GM12891 (cell line): ENCODE measurements around the gene MFAP3.

Source experiments
- POLR2A ChIP-seq: IDR thresholded peaks from 2 replicates; pipeline ENCODE4 v1.6.1; 2011; ENCODE audit warnings: low read depth, low read length, control low read depth
- POLR2AphosphoS5 ChIP-seq: IDR thresholded peaks from 2 replicates; pipeline ENCODE4 v1.6.1; 2011; ENCODE audit warnings: low read depth, low read length, control low read depth
- POU2F2 ChIP-seq: IDR thresholded peaks from 2 replicates; pipeline ENCODE4 v1.6.1; 2011; ENCODE audit warnings: low read depth, mild to moderate bottlenecking, control low read depth, low read length, moderate library complexity
- SPI1 ChIP-seq: IDR thresholded peaks from 2 replicates; pipeline ENCODE4 v1.6.1; 2011; ENCODE audit warnings: low read depth, low read length, control low read depth
- TAF1 ChIP-seq: IDR thresholded peaks from 2 replicates; pipeline ENCODE4 v1.6.1; 2011; ENCODE audit warnings: low read depth, low read length, control low read depth

- TF ChIP-seq POLR2A (no peak), POLR2AphosphoS5 (no peak), TAF1 (no peak), SPI1 (no peak), POU2F2 (no peak)
These were observed 33.8 kb downstream of the MFAP3 start for GRCh38 chr5:154072414-154073171.
